Vagina (tissue), 2 donors: ENCODE results near the gene CEBPE.

ENCODE experiments used
- CTCF ChIP-seq, 3 experiments: fragments of 450-650 bp in 2 of 3; fragments of 200-600 bp in 1 of 3; sonication (generic) in 1 of 3; IDR thresholded peaks; one replicate each; pipeline ENCODE4 v1.5.1; 2017 to 2019; ENCODE audit warnings: antibody characterized with exemption in 3 of 3, mild to moderate bottlenecking in 2 of 3, moderate library complexity in 2 of 3
- POLR2A ChIP-seq, 2 donors: fragments of 450-650 bp; IDR thresholded peaks; one replicate each; pipeline ENCODE4 v1.6.1; 2017; ENCODE audit warnings: antibody characterized with exemption in 2 of 2, mild to moderate bottlenecking in 2 of 2, moderate library complexity in 2 of 2

DNA sequence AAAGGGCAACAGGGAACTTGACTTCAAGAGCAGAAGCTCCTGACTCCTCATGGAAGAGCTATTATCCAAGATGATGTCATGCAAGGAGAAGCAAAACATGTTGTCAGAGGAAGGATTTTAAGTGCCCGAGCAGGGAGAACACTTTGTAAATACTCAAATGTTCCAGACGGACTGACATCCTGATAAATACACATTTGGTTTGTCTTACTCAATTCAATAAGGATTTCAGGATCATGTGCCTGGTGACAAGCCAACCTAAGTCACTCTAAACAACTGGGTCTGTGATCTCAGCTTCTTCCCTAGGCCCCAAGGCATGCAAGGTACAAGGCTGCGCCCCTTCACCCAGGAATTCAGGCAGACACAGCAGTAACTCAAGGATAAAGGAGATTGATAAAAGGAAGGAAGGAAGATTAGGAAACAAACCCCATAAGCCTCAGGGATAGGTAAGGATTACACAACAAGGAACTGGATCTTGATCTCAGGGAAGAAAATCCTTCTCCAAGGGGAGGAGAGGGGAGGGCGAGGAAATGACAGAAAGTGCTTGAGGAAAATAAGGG is 26.8 kb upstream of the CEBPE start:
- no peak for TF ChIP-seq CTCF (IDR thresholded peaks at IDR 0.05)
- TF ChIP-seq POLR2A (IDR thresholded peaks at IDR 0.05) = no peak
